Keratinocyte (primary cell): ENCODE measurements around the gene ADAMTS7.

Experiments used
- EZH2 ChIP-seq: IDR thresholded peaks from one replicate; pipeline ENCODE4 v1.6.1; 2012; ENCODE audit warnings: inconsistent platforms, mild to moderate bottlenecking, low read length, moderate library complexity
- TF ChIP-seq, protein P1 (sequence below), 3 experiments: IDR thresholded peaks in 1 of 3; conservative IDR thresholded peaks in 1 of 3; optimal IDR thresholded peaks in 1 of 3; 2 replicates in 2 of 3; 3 replicates in 1 of 3; pipeline versions ENCODE3 to v1.5.1; 2011; ENCODE audit warnings: low read length in 3 of 3, mild to moderate bottlenecking in 3 of 3, moderate library complexity in 2 of 3, control low read depth in 1 of 3, inconsistent platforms in 1 of 3; ENCODE audit not compliant: insufficient read depth in 2 of 3; ENCODE audit errors: extremely low read depth in 1 of 3

GRCh38 chr15:78790027-78790426, 21.2 kb downstream of the ADAMTS7 start:
- no peak for TF ChIP-seq EZH2
- TF ChIP-seq, protein P1, sequence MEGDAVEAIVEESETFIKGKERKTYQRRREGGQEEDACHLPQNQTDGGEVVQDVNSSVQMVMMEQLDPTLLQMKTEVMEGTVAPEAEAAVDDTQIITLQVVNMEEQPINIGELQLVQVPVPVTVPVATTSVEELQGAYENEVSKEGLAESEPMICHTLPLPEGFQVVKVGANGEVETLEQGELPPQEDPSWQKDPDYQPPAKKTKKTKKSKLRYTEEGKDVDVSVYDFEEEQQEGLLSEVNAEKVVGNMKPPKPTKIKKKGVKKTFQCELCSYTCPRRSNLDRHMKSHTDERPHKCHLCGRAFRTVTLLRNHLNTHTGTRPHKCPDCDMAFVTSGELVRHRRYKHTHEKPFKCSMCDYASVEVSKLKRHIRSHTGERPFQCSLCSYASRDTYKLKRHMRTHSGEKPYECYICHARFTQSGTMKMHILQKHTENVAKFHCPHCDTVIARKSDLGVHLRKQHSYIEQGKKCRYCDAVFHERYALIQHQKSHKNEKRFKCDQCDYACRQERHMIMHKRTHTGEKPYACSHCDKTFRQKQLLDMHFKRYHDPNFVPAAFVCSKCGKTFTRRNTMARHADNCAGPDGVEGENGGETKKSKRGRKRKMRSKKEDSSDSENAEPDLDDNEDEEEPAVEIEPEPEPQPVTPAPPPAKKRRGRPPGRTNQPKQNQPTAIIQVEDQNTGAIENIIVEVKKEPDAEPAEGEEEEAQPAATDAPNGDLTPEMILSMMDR (optimal IDR thresholded peaks at IDR 0.05 in 1 of 3, IDR thresholded peaks at IDR 0.05 in 1 of 3, conservative IDR thresholded peaks at IDR 0.05 in 1 of 3; ENCODE audit: extremely low read depth in 1 of 3, insufficient read depth in 2 of 3, low read length in 3 of 3) = no peak
